ENCODE results near the gene MRI1. TPM values are rescaled to one million over a fixed set of nuclear protein-coding genes. Genes with fewer than 3 reads are reported as not detected.
A peak's percentile ranks its signal among the peaks of the same experiment; 100 is the strongest.

The MRI1 gene
- 100 to 1,000 TPM in 2 of 4 donors, 10 to 100 TPM in 2; 72.8 to 133 (median 92.1) TPM for total RNA-seq

- H3K4me3 ChIP-seq (ENCODE audit: low read depth, poor library complexity, severe bottlenecking) = peak within 1 kb of the TSS; percentile 43
- TF ChIP-seq POLR2A (IDR thresholded peaks at IDR 0.05) (no peak), CTCF (IDR thresholded peaks at IDR 0.05) (no peak)
- WGBS, 2 donors = 11 to 39% methylated on average over 14 to 23 of the region's 67 CpGs
- DNase-seq (ENCODE audit: low spot score in 2 of 2) = peak; percentile 72 to 96
- intact Hi-C loops (cut with DNase I; ENCODE audit: low total_unique reads) = no loop called here
Measured at GRCh38 chr19:13764101-13764807, at the start of gene MRI1. Gene MRI1 (plus strand): TSS chr19:13764522. CDS start chr19:13764589, 67 bp downstream.

- TF ChIP-seq POLR2A (IDR thresholded peaks at IDR 0.05) = no peak
- TF ChIP-seq CTCF (IDR thresholded peaks at IDR 0.05) = no peak
- no peak overlapping the region for H3K4me3 ChIP-seq (ENCODE audit: low read depth, poor library complexity, severe bottlenecking)
- no peak for DNase-seq (ENCODE audit: low spot score in 2 of 2)
- WGBS, 2 donors = 29 to 40% methylated on average over 8 of the region's 8 CpGs
- intact Hi-C loops (cut with DNase I; ENCODE audit: low total_unique reads) = loop anchor here (5.0 kb wide), 1 partner anchor 120 kb away; no protein-coding TSS in a partner anchor
Measured at GRCh38 chr19:13717194-13717643, 47.1 kb upstream of the MRI1 start.

- TF ChIP-seq POLR2A (IDR thresholded peaks at IDR 0.05) = no peak
- TF ChIP-seq CTCF (IDR thresholded peaks at IDR 0.05) = no peak
- no peak overlapping the region for H3K4me3 ChIP-seq (ENCODE audit: low read depth, poor library complexity, severe bottlenecking)
- DNase-seq (ENCODE audit: low spot score in 2 of 2) = no peak
- intact Hi-C loops (cut with DNase I; ENCODE audit: low total_unique reads) = loop anchor here (5.0 kb wide), 1 partner anchor 121 kb away; no protein-coding TSS in a partner anchor
- WGBS, 2 donors = 17% methylated on average over 9 of the region's 9 CpGs
Measured at GRCh38 chr19:13718733-13719132, 45.6 kb upstream of the MRI1 start.

- no peak for TF ChIP-seq CTCF (IDR thresholded peaks at IDR 0.05)
- TF ChIP-seq POLR2A (IDR thresholded peaks at IDR 0.05) = no peak
- WGBS, 2 donors = 84 to 90% methylated on average over 6 of the region's 6 CpGs
- intact Hi-C loops (cut with DNase I; ENCODE audit: low total_unique reads) = no loop called here
- DNase-seq (ENCODE audit: low spot score in 2 of 2) = no peak
- no peak overlapping the region for H3K4me3 ChIP-seq (ENCODE audit: low read depth, poor library complexity, severe bottlenecking)
Measured at GRCh38 chr19:13722146-13722545, 42.2 kb upstream of the MRI1 start.

- 73 to 74% methylated on average over 5 of the region's 5 CpGs for WGBS, 2 donors
- intact Hi-C loops (cut with DNase I; ENCODE audit: low total_unique reads) = no loop called here
- H3K4me3 ChIP-seq (ENCODE audit: low read depth, poor library complexity, severe bottlenecking) = no peak overlapping the region
- no peak for TF ChIP-seq POLR2A (IDR thresholded peaks at IDR 0.05)
- no peak for TF ChIP-seq CTCF (IDR thresholded peaks at IDR 0.05)
- no peak for DNase-seq (ENCODE audit: low spot score in 2 of 2)
Measured at GRCh38 chr19:13723206-13723605, 41.1 kb upstream of the MRI1 start.
